SKM-1 (cell line): Measurements from ENCODE around the gene SLC6A12.

Experiments used
- DNase-seq: peaks from one replicate; lab custom pipeline; 2025; ENCODE audit not compliant: unreplicated experiment; lab: John Stamatoyannopoulos, UW

Gene SLC6A12

DNA sequence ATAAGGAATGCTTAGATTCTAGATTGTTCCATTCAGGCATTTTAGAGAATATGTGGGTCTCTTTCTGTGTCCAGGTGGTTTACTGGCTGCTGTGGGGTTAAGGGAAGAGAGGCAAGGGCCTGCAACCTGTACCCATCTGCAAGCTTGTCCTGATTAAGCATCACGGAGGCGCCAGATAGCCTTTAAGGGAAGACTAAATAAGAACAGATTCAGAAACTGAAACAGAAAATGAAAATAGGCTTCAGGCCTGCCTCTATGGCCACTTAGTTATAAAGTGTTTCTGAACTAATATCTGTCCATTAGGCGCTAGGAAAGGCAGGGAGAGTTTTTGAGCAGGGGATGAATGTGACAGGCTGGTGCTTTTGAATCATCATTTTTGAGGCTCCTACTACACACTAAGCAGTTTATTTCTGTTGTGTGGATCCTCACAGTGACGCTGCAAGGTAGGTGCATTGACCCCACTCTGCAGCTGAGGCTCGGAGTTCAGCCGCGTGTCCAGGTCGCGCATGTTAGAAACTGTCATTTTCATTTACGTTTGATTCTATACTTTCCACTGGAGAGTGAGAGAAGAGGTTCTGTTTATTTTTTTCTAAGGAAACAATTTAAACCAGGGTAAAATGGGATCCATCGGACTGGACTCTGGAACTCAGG, 47.4 kb downstream of the SLC6A12 start:
- no peak for DNase-seq

DNA sequence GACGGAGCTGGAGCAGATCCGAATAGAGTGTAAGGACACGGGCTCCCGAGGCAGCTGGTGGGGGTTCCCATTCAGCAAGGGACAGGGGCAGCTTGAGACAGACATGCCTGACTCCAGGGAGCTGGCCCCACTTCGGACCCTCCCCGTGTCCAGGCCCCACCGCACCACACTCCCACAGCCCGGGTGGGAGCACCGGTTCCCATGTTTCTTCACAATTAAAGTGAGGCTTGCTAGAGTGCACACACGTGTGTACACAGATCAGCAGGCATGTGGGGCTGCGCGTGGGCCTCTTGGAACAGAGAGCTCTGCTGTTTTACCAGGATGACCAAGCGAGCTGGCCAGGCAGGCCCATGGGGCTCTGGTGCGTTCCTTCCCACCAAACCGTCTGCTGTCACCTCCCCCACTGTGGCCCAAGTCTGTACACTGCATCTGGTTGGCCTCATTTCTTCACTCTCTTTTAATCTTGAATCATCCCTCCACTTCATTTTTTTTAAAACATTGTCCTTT, 48.0 kb downstream of the SLC6A12 start:
- DNase-seq = no peak

DNA sequence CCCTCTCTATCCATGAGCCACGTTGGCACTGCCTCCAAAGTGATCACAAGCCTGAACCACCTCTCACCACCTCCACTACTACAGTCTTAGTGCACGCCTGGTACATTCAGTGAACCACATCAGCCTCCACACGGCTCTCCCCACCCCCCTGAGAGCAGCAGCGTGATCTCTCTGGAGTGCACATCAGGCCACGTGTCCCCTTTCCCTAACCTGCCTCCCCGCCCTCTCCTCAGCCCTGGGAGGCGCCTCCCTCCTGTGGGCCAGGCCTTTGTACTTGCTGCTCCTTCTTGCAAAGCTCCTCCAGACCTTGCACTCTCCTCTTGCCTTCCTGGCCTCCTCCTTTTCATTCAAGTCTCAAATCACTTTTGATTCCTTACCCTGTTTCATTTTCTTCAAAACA, 49.8 kb downstream of the SLC6A12 start:
- DNase-seq = no peak

DNA sequence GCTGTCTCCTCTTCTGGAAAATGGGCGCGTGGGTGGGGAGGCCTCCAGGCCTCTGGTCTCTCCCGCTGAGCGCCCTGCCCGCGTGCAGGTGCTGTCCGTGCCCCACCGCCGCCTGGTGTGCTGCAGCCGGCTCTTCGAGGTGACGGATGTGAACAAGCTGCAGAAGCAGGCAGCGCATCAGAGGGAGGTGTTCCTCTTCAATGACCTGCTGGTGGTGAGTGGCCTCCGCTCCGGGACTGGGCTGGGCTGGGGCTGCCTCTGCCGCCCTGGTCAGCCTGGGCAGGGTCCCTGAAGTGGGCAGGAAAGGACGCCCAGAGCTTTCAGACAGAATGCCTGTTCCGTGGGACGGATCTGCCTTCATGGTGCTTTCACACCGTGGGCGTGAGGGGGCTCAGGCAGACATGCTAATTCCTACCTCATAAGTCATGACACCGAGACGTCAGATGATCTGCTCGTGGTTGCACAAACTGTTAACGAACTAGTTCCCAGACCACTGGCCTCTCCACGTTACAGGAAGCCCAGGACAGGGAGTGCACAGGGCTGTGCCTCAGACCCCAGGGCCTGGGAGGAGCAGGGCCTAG, 50.5 kb downstream of the SLC6A12 start:
- DNase-seq = no peak

DNA sequence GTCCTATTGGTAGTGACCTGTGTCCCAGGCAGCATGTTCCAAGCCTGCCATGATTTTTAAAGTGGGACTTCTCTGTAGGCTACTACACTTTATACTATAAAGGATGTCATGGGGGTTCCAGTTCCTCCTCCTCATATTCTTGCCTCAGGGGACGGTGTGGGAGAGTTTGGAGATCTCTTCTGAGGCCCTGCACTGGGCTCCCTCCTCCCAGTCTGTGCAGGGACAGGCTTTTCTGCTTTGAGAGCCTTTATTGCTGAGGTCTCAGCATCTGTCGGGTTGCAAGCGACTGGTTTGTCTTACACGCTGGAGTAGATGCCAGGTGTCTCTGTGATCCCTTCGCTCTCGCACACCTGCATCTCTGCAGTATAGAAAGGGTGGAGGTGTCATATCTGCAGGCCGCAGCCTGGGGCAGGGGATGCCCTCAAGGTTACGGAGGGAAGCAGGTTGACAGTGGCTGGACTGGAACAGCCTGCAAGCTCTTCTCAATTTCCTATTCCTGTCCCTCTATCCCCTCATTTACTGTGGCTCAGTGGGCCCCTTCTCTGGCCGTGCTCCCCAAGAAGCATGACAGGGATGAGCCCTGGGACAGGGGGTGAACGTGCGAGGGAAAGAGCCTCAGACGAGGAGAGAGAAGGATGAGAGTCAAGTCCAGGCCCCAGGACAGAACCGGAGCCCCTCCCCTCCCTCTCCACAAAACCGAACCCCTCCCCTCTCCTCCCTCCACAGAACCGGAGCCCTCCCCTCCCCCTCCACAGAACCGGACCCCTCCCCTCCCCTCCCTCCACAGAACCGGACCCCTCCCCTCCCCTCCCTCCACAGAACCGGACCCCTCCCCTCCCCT, 51.3 kb downstream of the SLC6A12 start:
- no peak for DNase-seq

DNA sequence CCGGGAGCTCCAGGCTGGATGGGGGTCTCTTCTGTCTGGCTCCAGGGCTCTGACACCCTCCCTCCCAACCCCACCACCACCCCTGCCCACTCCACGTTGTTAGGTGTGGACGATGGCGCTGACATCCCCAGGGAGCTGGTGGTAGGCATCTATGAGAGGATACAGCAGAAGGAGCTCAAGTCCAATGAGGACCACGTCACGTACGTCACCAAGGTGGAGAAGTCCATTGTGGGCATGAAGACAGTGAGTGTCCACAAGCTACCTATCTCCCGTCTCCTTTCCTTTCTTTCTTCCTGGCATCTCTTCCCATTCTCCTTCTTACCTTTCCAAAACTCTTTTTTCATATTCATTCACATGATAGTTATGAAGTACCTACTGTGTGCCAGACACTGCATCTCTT, 52.1 kb downstream of the SLC6A12 start:
- DNase-seq = no peak

DNA sequence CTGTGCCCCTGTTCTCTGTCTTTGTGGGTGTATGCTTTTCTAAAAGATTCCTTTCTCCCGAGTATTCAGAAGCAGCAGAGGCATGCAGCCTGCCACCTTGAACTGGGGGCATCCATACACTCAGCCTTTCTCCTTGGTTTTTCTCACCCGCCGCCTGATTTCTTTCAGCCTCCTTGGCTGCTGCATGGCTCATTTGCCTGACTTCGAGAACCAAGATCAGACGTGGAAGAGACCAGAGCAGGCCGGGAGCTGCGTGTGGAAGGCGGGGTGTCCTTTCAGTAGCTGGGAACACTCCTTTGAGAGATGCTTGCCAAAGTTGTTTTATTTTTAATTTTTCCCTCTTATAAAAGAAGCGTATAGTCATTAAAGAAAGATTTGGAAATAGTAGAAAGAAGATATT, 53.1 kb downstream of the SLC6A12 start:
- DNase-seq = no peak

DNA sequence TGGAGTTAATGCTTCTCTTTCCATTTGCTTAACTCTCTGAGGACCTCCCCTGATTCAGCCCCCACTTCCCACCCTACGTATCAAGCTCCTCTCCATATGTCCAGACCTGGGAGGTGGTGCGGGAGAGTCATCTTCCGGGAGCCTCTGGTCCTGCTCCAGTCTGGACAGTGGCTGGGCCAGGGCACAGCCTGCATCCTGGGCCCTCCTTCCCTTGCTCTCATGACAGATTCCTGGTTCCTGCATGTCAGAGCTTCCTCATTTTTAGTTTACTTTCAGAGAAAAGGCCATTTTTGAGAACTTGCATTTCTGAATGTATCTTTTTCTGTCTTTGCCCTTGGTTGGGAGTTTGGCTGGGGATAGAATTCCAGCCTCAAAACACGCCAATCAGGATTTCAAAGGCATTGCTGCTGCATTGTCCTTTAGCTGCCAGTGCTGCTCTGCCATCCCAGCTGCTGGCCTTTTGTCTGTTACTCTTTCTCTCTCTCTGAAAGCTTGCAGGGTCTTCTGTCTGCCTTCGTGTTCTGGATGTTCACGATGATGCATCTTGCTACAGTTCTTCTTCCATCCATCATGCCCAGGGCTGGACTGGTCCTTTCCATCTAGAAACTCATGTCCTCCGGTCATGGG, 54.7 kb downstream of the SLC6A12 start:
- no peak for DNase-seq

DNA sequence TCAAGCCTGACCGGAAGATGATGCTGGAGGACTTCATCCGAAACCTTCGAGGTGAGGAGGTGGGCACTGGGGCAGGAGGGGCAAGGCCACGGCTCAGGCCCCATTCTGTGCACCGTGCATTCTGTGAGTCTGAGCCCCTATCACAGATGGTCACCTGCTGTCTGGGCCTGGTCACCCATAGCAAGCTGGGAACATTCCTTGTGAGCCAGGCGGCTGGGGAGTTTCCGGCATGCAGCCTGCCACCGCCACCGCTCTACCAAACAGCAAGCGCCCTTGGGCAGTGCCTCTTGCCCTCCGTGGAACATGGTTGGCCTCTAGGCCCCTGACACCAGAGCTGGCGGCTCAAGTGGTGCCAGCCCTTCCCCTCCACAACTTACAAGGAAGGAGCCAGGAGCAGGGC, 56.3 kb downstream of the SLC6A12 start:
- no peak for DNase-seq

DNA sequence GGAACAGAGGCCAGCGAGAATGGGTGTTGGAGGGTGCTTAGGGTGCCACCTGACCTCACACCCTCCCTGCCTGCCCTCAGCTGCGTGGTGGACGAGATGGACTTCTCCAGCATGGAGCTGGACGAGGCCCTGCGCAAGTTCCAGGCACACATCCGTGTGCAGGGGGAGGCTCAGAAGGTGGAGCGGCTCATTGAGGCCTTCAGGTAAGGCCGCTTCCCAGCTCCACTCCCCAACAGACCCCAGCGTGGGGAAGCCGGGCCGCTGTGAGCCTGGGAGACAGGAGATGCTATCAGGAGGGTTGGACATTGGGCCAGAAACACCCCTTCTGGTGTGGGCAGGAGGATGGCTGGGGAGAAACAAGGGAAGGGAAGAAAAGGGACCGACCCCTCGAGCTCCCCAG, 57.0 kb downstream of the SLC6A12 start:
- no peak for DNase-seq

DNA sequence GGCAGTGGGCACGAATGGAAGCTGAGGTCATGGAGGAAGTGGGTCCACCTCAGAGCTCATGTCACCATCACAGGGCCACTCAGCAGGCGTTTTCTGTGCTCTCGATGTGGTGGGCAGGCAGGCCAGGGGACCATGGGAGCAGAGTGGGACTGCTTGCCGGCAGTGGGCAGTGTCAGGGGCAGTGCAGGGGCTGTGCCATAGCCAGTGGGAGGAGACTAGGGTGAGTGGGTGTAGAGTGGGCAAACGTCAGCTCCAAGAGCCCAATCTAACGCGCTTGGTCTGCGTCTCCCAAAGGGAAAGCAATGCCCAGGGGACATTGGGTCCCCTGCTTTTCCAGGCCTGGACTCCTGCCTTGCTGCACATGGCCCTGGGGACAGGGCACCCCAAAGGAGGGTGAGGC, 58.3 kb downstream of the SLC6A12 start:
- no peak for DNase-seq

DNA sequence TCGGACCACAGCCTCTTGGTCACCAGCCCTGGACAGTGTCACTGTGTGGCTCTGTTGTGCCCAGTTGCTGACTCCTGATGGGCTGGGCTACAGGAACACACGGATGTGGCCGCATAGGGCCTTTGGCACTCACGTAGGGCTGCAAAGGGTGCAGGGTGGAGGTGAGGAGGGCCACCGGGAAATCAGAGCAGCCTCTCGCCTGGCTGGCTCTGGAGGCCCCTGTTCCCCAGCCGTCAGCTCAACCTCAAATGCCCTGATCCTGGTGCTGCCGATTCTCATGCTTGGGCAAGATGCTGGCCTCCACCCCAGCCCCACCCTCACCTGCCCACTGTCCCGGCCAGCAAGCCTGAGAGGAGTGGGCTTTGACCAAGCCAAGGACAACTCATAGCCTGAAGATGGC, 59.0 kb downstream of the SLC6A12 start:
- no peak for DNase-seq

DNA sequence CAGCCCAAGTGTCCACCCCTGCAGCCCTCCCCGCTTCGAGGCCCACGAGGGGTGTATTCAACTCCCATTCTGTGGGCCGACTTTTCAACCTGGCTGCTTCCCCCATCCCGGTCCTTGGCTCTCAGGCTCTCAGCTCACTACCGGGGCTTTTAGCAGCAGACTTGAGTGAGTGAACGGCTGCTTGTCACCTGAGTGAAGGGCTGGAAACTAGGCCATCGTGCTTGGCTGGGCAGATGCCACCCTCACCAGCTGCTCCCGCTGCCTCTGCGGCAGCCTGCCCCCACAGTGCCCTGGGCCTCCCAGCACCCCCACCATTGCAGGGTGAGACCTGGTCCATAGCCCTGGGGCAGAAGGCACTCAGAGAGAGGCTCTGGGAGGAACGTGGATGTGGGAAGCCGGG, 59.9 kb downstream of the SLC6A12 start:
- no peak for DNase-seq

DNA sequence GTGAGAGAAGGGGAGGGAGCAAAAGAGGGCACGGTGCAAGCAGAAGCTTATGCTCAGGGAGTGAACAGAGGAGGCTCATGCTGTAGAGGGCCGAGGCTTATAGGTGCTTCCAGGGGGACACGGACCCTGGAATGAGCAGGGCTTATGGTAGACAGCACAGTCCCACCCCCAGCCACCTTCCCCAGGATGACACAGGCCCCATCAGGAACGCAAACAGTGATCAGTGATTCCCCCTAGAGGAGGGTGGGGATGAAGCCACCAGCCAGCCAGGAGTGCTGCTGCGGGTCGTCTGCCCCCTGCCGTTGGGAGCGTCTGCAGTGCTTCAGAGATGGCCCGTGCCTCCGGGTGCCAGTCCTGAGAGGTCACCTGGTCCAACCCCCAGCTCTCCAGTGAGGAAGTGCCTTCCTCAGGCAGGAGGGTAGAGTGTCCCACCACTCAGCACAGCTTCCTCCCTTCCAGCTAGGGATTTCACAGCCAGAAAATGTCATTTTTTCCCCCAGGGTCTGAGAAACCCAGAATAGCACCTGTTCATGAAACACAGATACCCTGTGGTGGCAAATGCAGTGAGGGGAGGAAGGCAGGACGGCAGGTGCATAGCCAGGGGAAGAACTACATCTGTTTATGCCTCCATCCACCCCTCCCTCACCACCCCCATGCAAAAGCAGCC, 60.7 kb downstream of the SLC6A12 start:
- DNase-seq = peak; percentile 29

DNA sequence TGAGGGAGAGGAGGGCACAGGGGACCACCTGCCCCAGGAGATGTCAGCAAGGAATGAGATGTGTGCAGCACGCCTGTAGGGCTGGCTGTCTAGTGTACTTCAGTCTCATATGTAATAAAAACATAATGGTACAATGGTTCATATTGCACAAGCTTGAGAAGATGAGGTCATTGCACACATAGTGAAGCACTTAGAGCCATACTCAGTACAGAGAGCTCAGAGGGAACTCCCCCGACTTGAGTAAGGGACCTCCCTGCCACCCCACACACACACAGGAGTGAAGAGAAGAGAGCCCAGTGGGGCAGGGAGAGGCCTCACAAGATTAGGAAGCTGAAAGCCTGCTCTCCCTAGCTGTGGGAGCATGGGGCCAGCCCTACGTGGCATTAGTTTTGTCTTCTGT, 61.5 kb downstream of the SLC6A12 start:
- DNase-seq = no peak

DNA sequence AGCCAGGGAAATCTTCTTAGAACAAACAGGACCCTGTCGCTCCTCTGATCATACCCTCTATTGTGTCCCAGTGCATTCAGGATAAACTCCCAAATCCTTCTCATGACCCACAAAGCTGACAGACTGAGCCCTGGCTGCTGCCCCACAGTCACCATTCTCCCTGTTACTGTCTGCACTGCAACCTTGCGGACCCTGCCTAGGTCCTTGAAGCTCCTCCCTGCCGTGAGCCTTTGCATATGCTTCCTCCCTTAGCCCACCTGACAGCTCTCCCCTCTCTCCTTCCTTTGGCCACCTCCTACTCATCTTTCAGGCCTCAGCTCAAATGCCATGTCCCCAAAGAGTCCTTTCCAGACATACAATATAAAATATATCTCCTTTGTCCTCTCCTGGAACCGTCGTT, 62.4 kb downstream of the SLC6A12 start:
- DNase-seq = no peak

DNA sequence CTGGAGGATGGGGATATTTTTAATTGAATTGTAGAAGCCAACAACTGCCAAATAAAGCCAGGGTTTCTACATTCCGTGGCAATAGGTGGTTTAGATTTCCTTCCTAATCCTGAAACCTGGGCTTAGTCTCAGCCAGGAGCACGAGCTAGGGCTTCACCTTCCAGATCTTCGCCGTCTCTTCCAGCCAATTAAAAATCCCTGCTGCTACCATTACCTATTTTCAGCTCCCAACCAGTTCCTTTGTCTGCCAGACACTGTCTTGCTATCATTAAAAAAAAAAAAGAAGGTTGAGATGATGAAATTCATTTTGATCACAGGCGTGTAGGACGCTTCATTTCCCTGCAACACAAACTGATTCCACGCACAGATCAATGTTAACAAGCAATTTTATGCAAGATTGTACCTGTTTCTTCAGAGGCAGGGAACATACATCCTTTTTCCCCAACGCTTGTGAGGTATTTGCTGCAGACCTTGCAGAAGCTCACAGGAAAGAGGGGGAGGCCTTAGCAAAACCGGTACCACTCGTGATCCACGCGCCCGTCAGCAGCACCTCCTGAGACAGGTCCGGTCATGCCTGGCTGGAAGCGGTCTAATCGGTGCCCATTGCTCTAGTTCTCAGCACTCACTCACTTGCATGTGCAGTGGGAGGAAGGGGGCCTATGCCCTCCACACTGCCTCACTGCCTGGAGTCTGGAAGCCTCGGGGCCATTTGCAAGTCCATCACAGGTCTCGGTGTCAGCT, 65.1 kb downstream of the SLC6A12 start:
- no peak for DNase-seq

DNA sequence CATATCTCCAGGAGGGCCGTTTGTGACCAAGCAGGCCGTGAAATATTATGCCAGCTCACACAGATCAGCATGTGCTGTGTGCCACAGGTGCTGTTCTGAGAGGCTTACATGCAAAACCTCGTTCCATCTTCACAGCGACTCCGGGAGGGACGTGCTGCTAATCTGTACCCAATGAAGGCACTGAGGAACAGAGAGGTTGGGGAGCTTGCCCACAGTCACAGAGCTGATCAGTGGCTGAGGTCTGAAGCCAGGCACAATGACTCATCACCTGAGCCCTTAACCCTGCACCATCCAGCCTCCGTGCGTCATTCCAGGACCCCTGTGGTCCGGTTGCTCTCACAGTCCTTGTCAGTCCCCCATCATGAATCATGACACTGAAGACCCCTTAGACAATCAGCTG, 66.7 kb downstream of the SLC6A12 start:
- no peak for DNase-seq

DNA sequence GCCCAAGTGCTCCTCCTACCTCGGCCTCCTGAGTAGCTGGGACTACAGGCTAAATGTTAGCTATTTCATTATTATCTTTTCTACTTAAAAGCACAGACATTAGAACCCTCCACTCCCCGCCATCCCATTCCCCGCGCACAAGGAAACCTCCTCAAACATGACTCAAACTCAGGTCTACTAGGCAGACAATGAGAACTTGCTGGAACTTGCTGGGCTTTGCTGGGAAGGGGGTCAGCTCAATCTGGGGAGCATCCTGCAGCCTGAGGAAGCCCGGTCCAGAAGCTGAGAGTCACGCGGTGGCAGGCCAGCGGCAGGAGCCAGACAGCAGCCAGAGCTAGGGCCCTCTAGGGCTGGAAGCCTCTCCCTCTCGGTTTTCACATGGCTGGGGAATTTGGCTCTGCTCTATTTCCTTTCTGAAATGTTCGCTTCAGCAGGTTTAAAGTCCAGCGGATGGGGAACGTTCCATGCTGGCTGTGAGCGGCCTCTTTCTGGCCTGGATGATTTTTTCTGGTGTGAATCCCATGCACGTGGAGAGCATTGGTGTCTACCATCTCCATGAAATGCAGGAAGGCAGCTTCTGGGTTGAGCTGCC, 68.5 kb downstream of the SLC6A12 start:
- no peak for DNase-seq

DNA sequence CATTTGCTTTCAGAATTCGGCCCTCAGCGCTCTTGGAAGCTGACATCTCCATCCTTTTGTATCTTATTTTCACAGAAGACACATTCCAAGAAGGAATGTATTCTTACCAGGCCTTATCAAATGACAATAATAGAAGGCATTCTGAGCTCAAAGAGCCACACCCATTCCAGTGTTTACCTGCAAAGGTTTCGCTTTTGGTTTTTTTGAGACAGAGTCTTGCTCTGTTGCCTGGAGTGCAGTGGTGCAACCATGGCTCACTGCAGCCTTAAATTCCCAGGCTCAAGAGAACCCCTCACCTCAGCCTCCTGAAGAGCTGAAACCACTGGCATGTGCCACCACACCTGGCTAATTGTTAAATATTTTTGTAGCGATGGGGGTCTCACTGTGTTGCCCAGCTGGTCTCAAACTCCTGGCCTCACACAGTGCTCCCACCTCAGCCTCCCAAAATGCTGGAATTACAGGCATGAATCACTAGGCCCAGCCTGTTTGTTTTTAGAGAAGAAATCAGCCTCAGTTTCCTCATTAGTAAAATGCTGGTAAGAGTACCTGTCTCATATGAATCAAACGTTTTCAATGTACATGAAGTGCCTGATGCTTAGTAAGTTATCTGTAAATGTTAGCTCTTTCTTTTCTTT, 69.2 kb downstream of the SLC6A12 start:
- no peak for DNase-seq
